KOPT-K1 (cell line): ENCODE measurements around the gene CYP1A2.

ENCODE experiments used
- H3K27ac ChIP-seq: fragments of 200-600 bp; sonication (generic); 2 replicates; pipeline ENCODE4 v1.5.1; 2016; ENCODE audit warnings: antibody characterized with exemption, mild to moderate bottlenecking, low read depth, low read length; ENCODE audit not compliant: poor library complexity, severe bottlenecking
- H3K36me3 ChIP-seq: fragments of 200-600 bp; sonication (generic); 2 replicates; pipeline ENCODE4 v1.5.1; 2017; ENCODE audit warnings: antibody characterized with exemption, mild to moderate bottlenecking, low read length, moderate library complexity; ENCODE audit not compliant: insufficient read depth
- H3K9me3 ChIP-seq: fragments of 200-600 bp; sonication (generic); 2 replicates; pipeline ENCODE4 v1.5.1; 2017; ENCODE audit warnings: antibody characterized with exemption, low read length, mild to moderate bottlenecking; ENCODE audit not compliant: insufficient read depth, poor library complexity, severe bottlenecking

CYP1A2 gene

DNA sequence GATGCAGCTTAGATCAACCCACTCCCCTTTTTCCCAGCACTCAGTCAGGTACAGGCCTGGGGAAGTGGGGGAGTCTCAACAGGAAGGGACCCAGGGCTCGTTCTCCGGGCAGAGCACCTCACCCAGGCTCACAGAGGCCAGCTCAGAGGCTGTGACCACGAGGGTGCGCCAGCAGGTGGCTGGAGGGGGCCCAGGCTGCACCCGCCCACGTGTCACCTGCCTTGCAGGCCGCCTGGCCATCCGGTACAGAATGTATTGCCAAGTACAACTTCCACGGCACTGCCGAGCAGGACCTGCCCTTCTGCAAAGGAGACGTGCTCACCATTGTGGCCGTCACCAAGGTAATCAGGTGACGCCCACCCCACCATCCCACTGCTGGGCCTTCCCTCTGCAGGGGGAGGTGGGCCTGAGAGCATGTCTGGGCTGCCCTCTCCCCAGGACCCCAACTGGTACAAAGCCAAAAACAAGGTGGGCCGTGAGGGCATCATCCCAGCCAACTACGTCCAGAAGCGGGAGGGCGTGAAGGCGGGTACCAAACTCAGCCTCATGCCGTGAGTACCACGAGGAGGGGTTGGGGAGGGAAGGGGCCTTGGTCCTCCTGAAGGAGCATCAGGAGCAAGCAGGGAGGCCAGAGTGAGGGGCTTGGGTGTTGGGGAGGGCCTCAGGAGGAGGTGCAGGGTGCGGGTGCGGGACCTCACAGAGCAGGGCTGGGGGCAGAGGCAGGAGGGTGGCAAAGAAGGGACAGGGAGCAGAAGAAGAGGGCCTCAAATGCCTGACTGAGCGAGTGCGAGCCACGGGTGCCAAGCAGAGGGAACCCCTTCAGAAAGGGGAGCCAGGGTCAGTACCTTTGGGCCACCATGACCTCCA is 50.0 kb downstream of the CYP1A2 start:
- H3K27ac ChIP-seq: no peak overlapping the region
- no peaks in the 10 kb centered on the region for H3K9me3 ChIP-seq
- H3K36me3 ChIP-seq: peaks cover 82% of the 10 kb centered on the region

- no peaks in the 10 kb centered on the region for H3K9me3 ChIP-seq
- H3K36me3 ChIP-seq: peaks cover 89% of the 10 kb centered on the region
- H3K27ac ChIP-seq: peak overlapping the region; percentile 17
Measured at GRCh38 chr15:74799255-74799855, 50.7 kb downstream of the CYP1A2 start.

DNA sequence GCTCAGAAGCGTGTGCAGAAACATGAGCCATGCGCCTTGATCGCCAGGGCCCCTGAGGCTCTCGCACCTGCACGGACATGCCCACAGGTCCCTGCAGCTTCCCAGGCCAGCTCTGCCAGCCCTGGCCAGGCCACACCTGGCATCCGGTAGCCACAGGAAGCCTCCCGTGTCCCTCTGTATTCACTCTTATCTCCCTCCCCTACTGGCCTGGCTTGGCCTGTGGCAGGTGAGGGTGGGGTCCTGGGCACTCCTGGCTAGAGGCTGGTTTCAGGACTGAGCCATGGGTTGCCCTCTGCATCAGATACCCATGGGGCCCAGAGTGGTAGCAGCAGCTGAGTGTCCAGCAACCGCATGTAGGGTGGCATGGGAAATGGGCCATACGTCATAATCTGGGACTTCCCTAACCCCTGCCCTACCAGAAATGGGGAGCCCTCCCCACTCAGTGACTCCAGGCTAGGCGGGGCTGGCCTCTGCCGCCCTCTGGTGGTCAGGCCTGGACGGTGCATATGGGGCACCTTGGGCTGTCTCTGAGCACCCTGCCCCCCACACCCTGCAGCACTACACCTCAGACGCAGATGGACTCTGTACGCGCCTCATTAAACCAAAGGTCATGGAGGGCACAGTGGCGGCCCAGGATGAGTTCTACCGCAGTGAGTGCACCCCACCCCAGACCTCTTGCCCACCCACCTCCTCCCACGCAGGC is 51.4 kb downstream of the CYP1A2 start:
- H3K27ac ChIP-seq: no peak overlapping the region
- H3K9me3 ChIP-seq: no peaks in the 10 kb centered on the region
- H3K36me3 ChIP-seq: peaks cover 89% of the 10 kb centered on the region

GRCh38 chr15:74800559-74801094 is 52.0 kb downstream of the CYP1A2 start:
- H3K9me3 ChIP-seq: no peaks in the 10 kb centered on the region
- no peak overlapping the region for H3K27ac ChIP-seq
- H3K36me3 ChIP-seq: peaks cover 87% of the 10 kb centered on the region

DNA sequence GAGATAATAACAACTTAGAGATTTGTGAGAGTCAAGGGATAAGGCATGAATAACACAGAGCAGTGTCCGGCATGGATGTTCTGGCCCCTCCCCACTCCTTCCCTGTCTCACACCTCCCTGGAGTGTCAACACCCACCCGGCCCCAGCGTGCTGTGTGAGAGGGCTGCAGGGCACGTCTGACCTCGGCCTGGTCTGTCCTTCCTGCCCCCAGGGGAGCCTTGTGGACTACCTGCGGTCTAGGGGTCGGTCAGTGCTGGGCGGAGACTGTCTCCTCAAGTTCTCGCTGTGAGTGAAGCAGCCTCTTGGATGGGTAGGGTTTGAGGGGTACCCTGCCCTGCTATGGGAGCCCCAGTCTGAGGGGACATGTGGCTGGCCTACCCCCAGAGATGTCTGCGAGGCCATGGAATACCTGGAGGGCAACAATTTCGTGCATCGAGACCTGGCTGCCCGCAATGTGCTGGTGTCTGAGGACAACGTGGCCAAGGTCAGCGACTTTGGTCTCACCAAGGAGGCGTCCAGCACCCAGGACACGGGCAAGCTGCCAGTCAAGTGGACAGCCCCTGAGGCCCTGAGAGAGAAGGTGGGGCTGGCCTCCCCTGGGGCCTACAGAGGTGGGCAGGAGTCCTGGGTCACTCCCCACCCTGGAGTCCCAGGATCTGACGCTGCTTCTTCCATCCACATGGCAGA is 52.8 kb downstream of the CYP1A2 start:
- Histone ChIP-seq H3K27ac (no peak overlapping the region), H3K36me3 (peaks cover 80% of the 10 kb centered on the region), H3K9me3 (no peaks in the 10 kb centered on the region)

DNA sequence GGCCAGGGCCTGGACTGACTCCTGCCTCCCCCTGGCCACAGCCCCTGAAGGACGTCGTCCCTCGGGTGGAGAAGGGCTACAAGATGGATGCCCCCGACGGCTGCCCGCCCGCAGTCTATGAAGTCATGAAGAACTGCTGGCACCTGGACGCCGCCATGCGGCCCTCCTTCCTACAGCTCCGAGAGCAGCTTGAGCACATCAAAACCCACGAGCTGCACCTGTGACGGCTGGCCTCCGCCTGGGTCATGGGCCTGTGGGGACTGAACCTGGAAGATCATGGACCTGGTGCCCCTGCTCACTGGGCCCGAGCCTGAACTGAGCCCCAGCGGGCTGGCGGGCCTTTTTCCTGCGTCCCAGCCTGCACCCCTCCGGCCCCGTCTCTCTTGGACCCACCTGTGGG is 53.6 kb downstream of the CYP1A2 start:
- Histone ChIP-seq H3K9me3 (no peaks in the 10 kb centered on the region), H3K27ac (no peak overlapping the region), H3K36me3 (peaks cover 78% of the 10 kb centered on the region)

- Histone ChIP-seq H3K36me3 (peaks cover 72% of the 10 kb centered on the region), H3K27ac (no peak overlapping the region), H3K9me3 (no peaks in the 10 kb centered on the region)
Measured at GRCh38 chr15:74802862-74803447, 54.3 kb downstream of the CYP1A2 start.

GRCh38 chr15:74804935-74805334 is 56.3 kb downstream of the CYP1A2 start:
- H3K27ac ChIP-seq: no peak overlapping the region
- H3K9me3 ChIP-seq: no peaks in the 10 kb centered on the region
- peaks cover 52% of the 10 kb centered on the region for H3K36me3 ChIP-seq
